ENCODE data around the gene ZNF467. TPM values are rescaled to one million over a fixed set of nuclear protein-coding genes. Genes with fewer than 3 reads are reported as not detected.

Gene ZNF467
- total RNA-seq, 1 experiment from 2014 or later, result 0.71 TPM

- no peak overlapping the region for H3K9ac ChIP-seq (ENCODE audit: low read length)
- H4K20me1 ChIP-seq (ENCODE audit: insufficient read depth, low read depth, low read length), result 0 out of 2 replicates have a peak, but pooled peaks cover 3% of the 10 kb centered on the region
- no peaks in the 10 kb centered on the region for H3K36me3 ChIP-seq (ENCODE audit: insufficient read depth, low read length)
- no peaks in the 10 kb centered on the region for H3K9me3 ChIP-seq (ENCODE audit: low read length)
- DNase-seq, result no peak
- H3K27me3 ChIP-seq (ENCODE audit: low read length), result no peaks in the 10 kb centered on the region
- no peaks in the 10 kb centered on the region for H3K79me2 ChIP-seq (ENCODE audit: low read length)
- H3K9me2 ChIP-seq (replicated peaks; ENCODE audit: insufficient read depth, low read length), result no peaks in the 10 kb centered on the region
- no peak overlapping the region for H3K4me2 ChIP-seq (ENCODE audit: low read depth, low read length, poor library complexity, severe bottlenecking)
- no peak overlapping the region for H3K27ac ChIP-seq (ENCODE audit: low read length)
- H3K4me1 ChIP-seq (ENCODE audit: low read length), result no peaks in the 10 kb centered on the region
- H2AFZ ChIP-seq (ENCODE audit: low read length), result no peak overlapping the region
- no peak overlapping the region for H3K4me3 ChIP-seq (ENCODE audit: low read length)
Measured at GRCh38 chr7:149733924-149734790, 39.2 kb downstream of the ZNF467 start.

- Histone ChIP-seq H3K9me2 (replicated peaks; ENCODE audit: insufficient read depth, low read length) (no peaks in the 10 kb centered on the region), H3K27me3 (ENCODE audit: low read length) (no peaks in the 10 kb centered on the region), H3K27ac (ENCODE audit: low read length) (no peak overlapping the region), H3K9ac (ENCODE audit: low read length) (no peak overlapping the region), H3K4me3 (ENCODE audit: low read length) (no peak overlapping the region), H4K20me1 (ENCODE audit: insufficient read depth, low read depth, low read length) (0 out of 2 replicates have a peak, but pooled peaks cover 3% of the 10 kb centered on the region), H2AFZ (ENCODE audit: low read length) (no peak overlapping the region), H3K4me2 (ENCODE audit: low read depth, low read length, poor library complexity, severe bottlenecking) (no peak overlapping the region), H3K36me3 (ENCODE audit: insufficient read depth, low read length) (no peaks in the 10 kb centered on the region), H3K4me1 (ENCODE audit: low read length) (no peaks in the 10 kb centered on the region), H3K79me2 (ENCODE audit: low read length) (no peaks in the 10 kb centered on the region), H3K9me3 (ENCODE audit: low read length) (no peaks in the 10 kb centered on the region)
- DNase-seq, result no peak
Measured at GRCh38 chr7:149733131-149733923, 40.1 kb downstream of the ZNF467 start.

GRCh38 chr7:149732611-149733010 lies 40.8 kb downstream of the ZNF467 start:
- Histone ChIP-seq H3K79me2 (ENCODE audit: low read length) (no peaks in the 10 kb centered on the region), H4K20me1 (ENCODE audit: insufficient read depth, low read depth, low read length) (0 out of 2 replicates have a peak, but pooled peaks cover 3% of the 10 kb centered on the region), H2AFZ (ENCODE audit: low read length) (no peak overlapping the region), H3K4me3 (ENCODE audit: low read length) (no peak overlapping the region), H3K4me2 (ENCODE audit: low read depth, low read length, poor library complexity, severe bottlenecking) (no peak overlapping the region), H3K9me3 (ENCODE audit: low read length) (no peaks in the 10 kb centered on the region), H3K27ac (ENCODE audit: low read length) (no peak overlapping the region), H3K9ac (ENCODE audit: low read length) (no peak overlapping the region), H3K9me2 (replicated peaks; ENCODE audit: insufficient read depth, low read length) (no peaks in the 10 kb centered on the region), H3K36me3 (ENCODE audit: insufficient read depth, low read length) (no peaks in the 10 kb centered on the region), H3K4me1 (ENCODE audit: low read length) (no peaks in the 10 kb centered on the region), H3K27me3 (ENCODE audit: low read length) (no peaks in the 10 kb centered on the region)
- no peak for DNase-seq

GRCh38 chr7:149732111-149732561 lies 41.3 kb downstream of the ZNF467 start:
- Histone ChIP-seq H3K27ac (ENCODE audit: low read length) (no peak overlapping the region), H3K9ac (ENCODE audit: low read length) (no peak overlapping the region), H3K4me1 (ENCODE audit: low read length) (no peaks in the 10 kb centered on the region), H3K27me3 (ENCODE audit: low read length) (no peaks in the 10 kb centered on the region), H4K20me1 (ENCODE audit: insufficient read depth, low read depth, low read length) (0 out of 2 replicates have a peak, but pooled peaks cover 3% of the 10 kb centered on the region), H3K4me2 (ENCODE audit: low read depth, low read length, poor library complexity, severe bottlenecking) (no peak overlapping the region), H3K4me3 (ENCODE audit: low read length) (no peak overlapping the region), H3K9me3 (ENCODE audit: low read length) (no peaks in the 10 kb centered on the region), H3K36me3 (ENCODE audit: insufficient read depth, low read length) (no peaks in the 10 kb centered on the region), H3K9me2 (replicated peaks; ENCODE audit: insufficient read depth, low read length) (no peaks in the 10 kb centered on the region), H2AFZ (ENCODE audit: low read length) (no peak overlapping the region), H3K79me2 (ENCODE audit: low read length) (no peaks in the 10 kb centered on the region)
- no peak for DNase-seq

GRCh38 chr7:149731207-149731955 lies 42.0 kb downstream of the ZNF467 start:
- H3K79me2 ChIP-seq (ENCODE audit: low read length), result no peaks in the 10 kb centered on the region
- no peaks in the 10 kb centered on the region for H3K27me3 ChIP-seq (ENCODE audit: low read length)
- DNase-seq, result no peak
- H3K9ac ChIP-seq (ENCODE audit: low read length), result no peak overlapping the region
- H3K4me3 ChIP-seq (ENCODE audit: low read length), result no peak overlapping the region
- no peak overlapping the region for H3K4me2 ChIP-seq (ENCODE audit: low read depth, low read length, poor library complexity, severe bottlenecking)
- H2AFZ ChIP-seq (ENCODE audit: low read length), result no peak overlapping the region
- H3K9me3 ChIP-seq (ENCODE audit: low read length), result no peaks in the 10 kb centered on the region
- no peak overlapping the region for H3K27ac ChIP-seq (ENCODE audit: low read length)
- no peaks in the 10 kb centered on the region for H3K4me1 ChIP-seq (ENCODE audit: low read length)
- H3K9me2 ChIP-seq (replicated peaks; ENCODE audit: insufficient read depth, low read length), result no peaks in the 10 kb centered on the region
- no peaks in the 10 kb centered on the region for H3K36me3 ChIP-seq (ENCODE audit: insufficient read depth, low read length)
- 0 out of 2 replicates have a peak, but pooled peaks cover 3% of the 10 kb centered on the region for H4K20me1 ChIP-seq (ENCODE audit: insufficient read depth, low read depth, low read length)

- H3K9me2 ChIP-seq (replicated peaks; ENCODE audit: insufficient read depth, low read length), result no peaks in the 10 kb centered on the region
- no peaks in the 10 kb centered on the region for H3K36me3 ChIP-seq (ENCODE audit: insufficient read depth, low read length)
Measured at GRCh38 chr7:149729983-149730801, 43.2 kb downstream of the ZNF467 start.

GRCh38 chr7:149729586-149729982 lies 43.8 kb downstream of the ZNF467 start:
- Histone ChIP-seq H4K20me1 (ENCODE audit: insufficient read depth, low read depth, low read length) (0 out of 2 replicates have a peak, but pooled peaks cover 3% of the 10 kb centered on the region), H2AFZ (ENCODE audit: low read length) (no peak overlapping the region), H3K4me2 (ENCODE audit: low read depth, low read length, poor library complexity, severe bottlenecking) (no peak overlapping the region), H3K36me3 (ENCODE audit: insufficient read depth, low read length) (no peaks in the 10 kb centered on the region), H3K27ac (ENCODE audit: low read length) (no peak overlapping the region), H3K27me3 (ENCODE audit: low read length) (no peaks in the 10 kb centered on the region), H3K9ac (ENCODE audit: low read length) (no peak overlapping the region), H3K4me3 (ENCODE audit: low read length) (no peak overlapping the region), H3K9me2 (replicated peaks; ENCODE audit: insufficient read depth, low read length) (no peaks in the 10 kb centered on the region), H3K79me2 (ENCODE audit: low read length) (no peaks in the 10 kb centered on the region), H3K4me1 (ENCODE audit: low read length) (no peaks in the 10 kb centered on the region), H3K9me3 (ENCODE audit: low read length) (no peaks in the 10 kb centered on the region)
- DNase-seq, result no peak

More at GRCh38 chr7:149729983-149730801, 43.2 kb downstream of the ZNF467 start:
- H3K4me1 ChIP-seq (ENCODE audit: low read length), result no peaks in the 10 kb centered on the region
- no peak overlapping the region for H2AFZ ChIP-seq (ENCODE audit: low read length)
- no peaks in the 10 kb centered on the region for H3K79me2 ChIP-seq (ENCODE audit: low read length)
- H3K27ac ChIP-seq (ENCODE audit: low read length), result no peak overlapping the region
- no peak overlapping the region for H3K4me3 ChIP-seq (ENCODE audit: low read length)
- H3K9ac ChIP-seq (ENCODE audit: low read length), result no peak overlapping the region
- H3K27me3 ChIP-seq (ENCODE audit: low read length), result no peaks in the 10 kb centered on the region
- no peaks in the 10 kb centered on the region for H3K9me3 ChIP-seq (ENCODE audit: low read length)
- 0 out of 2 replicates have a peak, but pooled peaks cover 3% of the 10 kb centered on the region for H4K20me1 ChIP-seq (ENCODE audit: insufficient read depth, low read depth, low read length)
- no peak for DNase-seq
- H3K4me2 ChIP-seq (ENCODE audit: low read depth, low read length, poor library complexity, severe bottlenecking), result no peak overlapping the region
